B cell (primary cell): ENCODE data around the gene TCF21.

Experiments used
- CTCF ChIP-seq: fragments of 200-600 bp; IDR thresholded peaks from one replicate; pipeline ENCODE4 v1.8.0; 2022; ENCODE audit warnings: antibody characterized with exemption, mild to moderate bottlenecking
- EZH2 ChIP-seq: IDR thresholded peaks from 2 replicates; pipeline ENCODE4 v1.6.1; 2012; ENCODE audit warnings: borderline replicate concordance, low read depth, mild to moderate bottlenecking, moderate library complexity, low read length; ENCODE audit not compliant: insufficient read depth, poor library complexity, severe bottlenecking

GRCh38 chr6:133857696-133858095 is 31.2 kb upstream of the TCF21 start:
- TF ChIP-seq CTCF (no peak), EZH2 (no peak)
